Osteocyte (in vitro differentiated cells): Measurements from ENCODE around the gene DIPK1B. TPM values are rescaled to one million over a fixed set of nuclear protein-coding genes. Genes with fewer than 3 reads are reported as not detected.

ENCODE experiments used
- DNase-seq: peaks from one replicate; pipeline ENCODE4 v3.0.0; 2021; ENCODE audit warnings: mixed read lengths; ENCODE audit not compliant: unreplicated experiment; ENCODE audit errors: extremely low spot score
- H3K27ac Mint-ChIP-seq: one replicate; pipeline ENCODE4 v1.8.0; 2021; ENCODE audit warnings: mild to moderate bottlenecking, mixed read lengths; ENCODE audit not compliant: unreplicated experiment
- H3K27me3 Mint-ChIP-seq: one replicate; pipeline ENCODE4 v1.8.0; 2021; ENCODE audit warnings: mixed read lengths; ENCODE audit not compliant: unreplicated experiment
- H3K36me3 Mint-ChIP-seq: one replicate; pipeline ENCODE4 v1.8.0; 2021; ENCODE audit warnings: mixed read lengths; ENCODE audit not compliant: unreplicated experiment
- H3K4me1 Mint-ChIP-seq: one replicate; pipeline ENCODE4 v1.8.0; 2021; ENCODE audit warnings: mixed read lengths; ENCODE audit not compliant: unreplicated experiment
- H3K4me3 Mint-ChIP-seq: one replicate; pipeline ENCODE4 v1.8.0; 2021; ENCODE audit warnings: mild to moderate bottlenecking, moderate library complexity, mixed read lengths; ENCODE audit not compliant: unreplicated experiment
- H3K9me3 Mint-ChIP-seq: one replicate; pipeline ENCODE4 v1.8.0; 2021; ENCODE audit warnings: mixed read lengths; ENCODE audit not compliant: unreplicated experiment
- CTCF ChIP-seq: fragments of 200-600 bp; sonication (generic); IDR thresholded peaks from 2 replicates; pipeline ENCODE4 v1.5.0; 2021; ENCODE audit warnings: antibody characterized with exemption, mild to moderate bottlenecking, moderate library complexity
- long read RNA-seq: library from polyadenylated mRNA; unstranded; transcript quantifications from one replicate; pipeline ENCODE4 v2.0.0, GENCODE V29; 2021
- total RNA-seq: library from RNA; stranded (reverse); gene quantifications from 2 replicates; pipeline ENCODE4 v1.2.1, GENCODE V29; 2021

Gene DIPK1B
- 11.4 and 11.5 TPM in 2 replicates for total RNA-seq
- long read RNA-seq, partial matches to known transcripts = 1 of 1 reads
- long read RNA-seq, other reads (novel, unspliced or antisense) = 0 of 1 reads

- Mint-ChIP-seq H3K4me3 (peak within 1 kb of the TSS; percentile 68), H3K36me3 (no peaks in the 10 kb centered on the region), H3K27ac (peak within 1 kb of the TSS; percentile 38), H3K4me1 (peaks cover 24% of the 10 kb centered on the region), H3K27me3 (no peaks in the 10 kb centered on the region), H3K9me3 (no peaks in the 10 kb centered on the region)
- TF ChIP-seq CTCF = no peak
- DNase-seq = no peak
These were observed at the start of gene DIPK1B for GRCh38 chr9:136711751-136712689. TSS of gene DIPK1B (plus strand) at chr9:136712572. CDS start at chr9:136712666, 94 bp downstream.

- no peaks in the 10 kb centered on the region for H3K36me3 Mint-ChIP-seq
- no peak within 1 kb of the TSS for H3K4me3 Mint-ChIP-seq
- peaks cover 8% of the 10 kb centered on the region for H3K4me1 Mint-ChIP-seq
- H3K27me3 Mint-ChIP-seq = peaks cover 2% of the 10 kb centered on the region
- no peak for TF ChIP-seq CTCF
- H3K27ac Mint-ChIP-seq = no peak within 1 kb of the TSS
- DNase-seq = no peak
- no peaks in the 10 kb centered on the region for H3K9me3 Mint-ChIP-seq
These were observed 49.5 kb upstream of the DIPK1B start, which contains the start of gene EGFL7 for GRCh38 chr9:136662656-136663581. TSS of gene EGFL7 (plus strand) at chr9:136662916. CDS start at chr9:136668283, 5,367 bp downstream.

- H3K4me1 Mint-ChIP-seq = peaks cover 13% of the 10 kb centered on the region
- H3K36me3 Mint-ChIP-seq = no peaks in the 10 kb centered on the region
- peak overlapping the region; percentile 75 for H3K4me3 Mint-ChIP-seq
- no peak overlapping the region for H3K27ac Mint-ChIP-seq
- no peaks in the 10 kb centered on the region for H3K27me3 Mint-ChIP-seq
- TF ChIP-seq CTCF = no peak
- no peak for DNase-seq
- no peaks in the 10 kb centered on the region for H3K9me3 Mint-ChIP-seq
These were observed 48.1 kb upstream of the DIPK1B start for GRCh38 chr9:136664000-136664915.

GRCh38 chr9:136665111-136665703 is 47.2 kb upstream of the DIPK1B start:
- Mint-ChIP-seq H3K27me3 (no peaks in the 10 kb centered on the region), H3K36me3 (no peaks in the 10 kb centered on the region), H3K9me3 (no peaks in the 10 kb centered on the region), H3K4me1 (peaks cover 13% of the 10 kb centered on the region), H3K4me3 (peak overlapping the region; percentile 75), H3K27ac (no peak overlapping the region)
- DNase-seq = no peak
- peak; percentile 9 for TF ChIP-seq CTCF
